Mesenchymal stem cell (in vitro differentiated cells and primary cell): ENCODE results near the gene USH2A. TPM values are rescaled to one million over a fixed set of nuclear protein-coding genes. Genes with fewer than 3 reads are reported as not detected.

ENCODE experiments used
- DNase-seq: peaks from one replicate; pipeline ENCODE4 v3.0.0-alpha.2; 2013
- H2AFZ ChIP-seq: one replicate; pipeline ENCODE4 v1.6.1; 2013; ENCODE audit warnings: low read depth, mild to moderate bottlenecking, control low read depth, inconsistent platforms, low read length, moderate library complexity
- H2AK5ac ChIP-seq: 2 replicates; pipeline ENCODE4 v1.6.1; 2013; ENCODE audit warnings: low read length, moderate library complexity, mild to moderate bottlenecking, inconsistent platforms; ENCODE audit not compliant: severe bottlenecking
- H2BK120ac ChIP-seq: one replicate; pipeline ENCODE4 v1.6.1; 2013; ENCODE audit warnings: low read depth, mild to moderate bottlenecking, inconsistent platforms, low read length, moderate library complexity
- H2BK12ac ChIP-seq, 2 experiments: one replicate each; pipeline ENCODE4 v1.6.1; 2013; ENCODE audit warnings: inconsistent platforms in 2 of 2, low read length in 2 of 2, mild to moderate bottlenecking in 2 of 2, moderate library complexity in 2 of 2, control low read depth in 1 of 2
- H2BK15ac ChIP-seq: one replicate; pipeline ENCODE4 v1.6.1; 2013; ENCODE audit warnings: mild to moderate bottlenecking, low read depth, inconsistent platforms; ENCODE audit not compliant: poor library complexity, severe bottlenecking
- H2BK5ac ChIP-seq: 2 replicates; pipeline ENCODE4 v1.6.1; 2013; ENCODE audit warnings: low read depth, mild to moderate bottlenecking, low read length, control low read depth, inconsistent platforms; ENCODE audit not compliant: poor library complexity, severe bottlenecking
- H3K14ac ChIP-seq, 2 experiments: one replicate each; pipeline ENCODE4 v1.6.1; 2013; ENCODE audit warnings: inconsistent platforms in 2 of 2, low read length in 2 of 2, control low read depth in 1 of 2, mild to moderate bottlenecking in 1 of 2, moderate library complexity in 1 of 2
- H3K18ac ChIP-seq, 2 experiments: one replicate each; pipeline ENCODE4 v1.6.1; 2013; ENCODE audit warnings: inconsistent platforms in 2 of 2, low read length in 2 of 2, control low read depth in 1 of 2, low read depth in 1 of 2, mild to moderate bottlenecking in 1 of 2
- H3K23ac ChIP-seq, 2 experiments: one replicate each; pipeline ENCODE4 v1.6.1; 2013; ENCODE audit warnings: inconsistent platforms in 2 of 2, low read length in 2 of 2, mild to moderate bottlenecking in 2 of 2, moderate library complexity in 2 of 2, control low read depth in 1 of 2
- H3K27ac ChIP-seq: 2 replicates; pipeline ENCODE4 v1.5.1; 2013; ENCODE audit warnings: mild to moderate bottlenecking, moderate library complexity, low read length, control low read depth, inconsistent platforms; ENCODE audit not compliant: poor library complexity, severe bottlenecking
- H3K27me3 ChIP-seq, 2 experiments: 2 replicates each; pipeline versions ENCODE4 v1.6.1 to v1.7.0; 2013; ENCODE audit warnings: low read length in 2 of 2, mild to moderate bottlenecking in 2 of 2, moderate library complexity in 2 of 2, control low read depth in 1 of 2, inconsistent platforms in 1 of 2; ENCODE audit not compliant: control insufficient read depth in 1 of 2, insufficient read depth in 1 of 2
- H3K36me3 ChIP-seq, 2 experiments: 2 replicates each; pipeline versions ENCODE4 v1.6.1 to v1.7.0; 2013; ENCODE audit warnings: low read length in 2 of 2, control low read depth in 1 of 2, inconsistent platforms in 1 of 2, low read depth in 1 of 2, mild to moderate bottlenecking in 1 of 2; ENCODE audit not compliant: insufficient read depth in 2 of 2, control insufficient read depth in 1 of 2
- H3K4ac ChIP-seq, 2 experiments: one replicate each; pipeline ENCODE4 v1.6.1; 2013; ENCODE audit warnings: inconsistent platforms in 2 of 2, low read length in 2 of 2, mild to moderate bottlenecking in 2 of 2, moderate library complexity in 2 of 2, control low read depth in 1 of 2, low read depth in 1 of 2
- H3K4me1 ChIP-seq: 2 replicates; pipeline ENCODE4 v1.6.1; 2013; ENCODE audit warnings: low read depth, low read length, control low read depth; ENCODE audit not compliant: control insufficient read depth, insufficient read depth
- H3K4me2 ChIP-seq: 2 replicates; pipeline ENCODE4 v1.6.1; 2013; ENCODE audit warnings: low read length, mild to moderate bottlenecking, inconsistent platforms; ENCODE audit not compliant: poor library complexity, severe bottlenecking
- H3K4me3 ChIP-seq, 2 experiments: 2 replicates each; pipeline versions ENCODE4 v1.5.1 to v1.7.0; 2013; ENCODE audit warnings: low read length in 2 of 2, mild to moderate bottlenecking in 2 of 2, control low read depth in 1 of 2, low read depth in 1 of 2; ENCODE audit not compliant: insufficient read depth in 1 of 2
- H3K79me1 ChIP-seq: replicated peaks from 2 replicates; pipeline ENCODE4 v1.6.1; 2013; ENCODE audit warnings: mild to moderate bottlenecking, control low read depth, low read length, inconsistent platforms; ENCODE audit not compliant: poor library complexity, severe bottlenecking
- H3K9ac ChIP-seq: 2 replicates; pipeline ENCODE4 v1.7.0; 2013; ENCODE audit warnings: mild to moderate bottlenecking, low read length, moderate library complexity
- H3K9me3 ChIP-seq: 2 replicates; pipeline ENCODE4 v1.7.0; 2013; ENCODE audit warnings: mild to moderate bottlenecking, low read length; ENCODE audit not compliant: control insufficient read depth
- H4K8ac ChIP-seq: one replicate; pipeline ENCODE4 v1.6.1; 2013; ENCODE audit warnings: inconsistent platforms, mild to moderate bottlenecking, low read length, moderate library complexity
- H4K91ac ChIP-seq: one replicate; pipeline ENCODE4 v1.6.1; 2013; ENCODE audit warnings: mild to moderate bottlenecking, low read length, inconsistent platforms
- WGBS: methylation state at CpG from one replicate; pipeline ENCODE4 v1.1.7; 2013; ENCODE audit warnings: mixed read lengths; 5-methylcytosine and 5-hydroxymethylcytosine counted together
- polyA plus RNA-seq, 2 experiments: library from polyadenylated mRNA; stranded (reverse); fragments of 200-250 nt; gene quantifications; one replicate each; pipeline ENCODE4 v1.2.3, GENCODE V29; 2013

The USH2A gene, protein sequence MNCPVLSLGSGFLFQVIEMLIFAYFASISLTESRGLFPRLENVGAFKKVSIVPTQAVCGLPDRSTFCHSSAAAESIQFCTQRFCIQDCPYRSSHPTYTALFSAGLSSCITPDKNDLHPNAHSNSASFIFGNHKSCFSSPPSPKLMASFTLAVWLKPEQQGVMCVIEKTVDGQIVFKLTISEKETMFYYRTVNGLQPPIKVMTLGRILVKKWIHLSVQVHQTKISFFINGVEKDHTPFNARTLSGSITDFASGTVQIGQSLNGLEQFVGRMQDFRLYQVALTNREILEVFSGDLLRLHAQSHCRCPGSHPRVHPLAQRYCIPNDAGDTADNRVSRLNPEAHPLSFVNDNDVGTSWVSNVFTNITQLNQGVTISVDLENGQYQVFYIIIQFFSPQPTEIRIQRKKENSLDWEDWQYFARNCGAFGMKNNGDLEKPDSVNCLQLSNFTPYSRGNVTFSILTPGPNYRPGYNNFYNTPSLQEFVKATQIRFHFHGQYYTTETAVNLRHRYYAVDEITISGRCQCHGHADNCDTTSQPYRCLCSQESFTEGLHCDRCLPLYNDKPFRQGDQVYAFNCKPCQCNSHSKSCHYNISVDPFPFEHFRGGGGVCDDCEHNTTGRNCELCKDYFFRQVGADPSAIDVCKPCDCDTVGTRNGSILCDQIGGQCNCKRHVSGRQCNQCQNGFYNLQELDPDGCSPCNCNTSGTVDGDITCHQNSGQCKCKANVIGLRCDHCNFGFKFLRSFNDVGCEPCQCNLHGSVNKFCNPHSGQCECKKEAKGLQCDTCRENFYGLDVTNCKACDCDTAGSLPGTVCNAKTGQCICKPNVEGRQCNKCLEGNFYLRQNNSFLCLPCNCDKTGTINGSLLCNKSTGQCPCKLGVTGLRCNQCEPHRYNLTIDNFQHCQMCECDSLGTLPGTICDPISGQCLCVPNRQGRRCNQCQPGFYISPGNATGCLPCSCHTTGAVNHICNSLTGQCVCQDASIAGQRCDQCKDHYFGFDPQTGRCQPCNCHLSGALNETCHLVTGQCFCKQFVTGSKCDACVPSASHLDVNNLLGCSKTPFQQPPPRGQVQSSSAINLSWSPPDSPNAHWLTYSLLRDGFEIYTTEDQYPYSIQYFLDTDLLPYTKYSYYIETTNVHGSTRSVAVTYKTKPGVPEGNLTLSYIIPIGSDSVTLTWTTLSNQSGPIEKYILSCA (N-terminal part only)
- not detected for polyA plus RNA-seq (2013, experiment 1 of 2)
- under 0.01 TPM for polyA plus RNA-seq (2013, experiment 2 of 2)

DNA sequence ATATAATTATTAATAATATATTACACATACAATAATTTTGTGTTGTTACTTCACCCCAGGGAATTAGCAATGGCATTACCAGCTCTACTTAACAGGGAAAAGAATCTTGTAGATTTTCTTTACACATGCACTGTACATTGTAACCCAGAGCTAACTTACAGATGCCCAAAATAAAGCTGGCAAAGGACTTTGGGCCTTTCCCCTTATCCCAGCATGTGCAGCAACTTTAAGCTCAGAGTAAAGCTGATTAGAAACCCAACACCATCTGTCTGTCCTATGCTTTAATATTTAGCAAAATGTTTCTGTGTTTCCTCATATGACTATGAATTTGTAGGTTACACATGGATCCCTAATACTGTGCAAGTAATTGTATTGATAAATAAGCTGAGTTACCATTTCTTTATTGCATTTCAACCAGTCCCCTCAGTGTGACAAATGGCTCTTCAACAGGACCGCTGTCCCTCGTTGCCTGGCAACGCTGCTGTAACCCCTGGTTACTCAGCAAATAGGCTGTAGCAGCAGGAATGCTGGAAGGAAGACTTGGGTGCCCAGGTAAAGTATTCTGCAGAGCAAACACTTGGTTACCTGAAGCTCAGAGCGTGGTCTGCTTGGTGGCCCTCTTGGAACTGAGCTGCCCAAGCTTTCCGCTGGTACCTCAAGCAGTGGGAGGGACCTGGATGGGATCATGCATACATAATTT, at the start of gene USH2A:
TSS of gene USH2A (minus strand) at position 628 of the 700 bp plus-strand sequence. CDS start 1,112 bp downstream, outside the sequence.
- Histone ChIP-seq H2BK12ac (no peak within 1 kb of the TSS), H3K4ac (no peak within 1 kb of the TSS), H3K9ac (no peak within 1 kb of the TSS), H3K14ac (no peak within 1 kb of the TSS), H3K27ac (no peak within 1 kb of the TSS), H3K27me3 (no peaks in the 10 kb centered on the region), H3K4me3 (no peak within 1 kb of the TSS), H3K4me2 (no peak within 1 kb of the TSS), H3K23ac (no peak within 1 kb of the TSS), H3K79me1 (no peaks in the 10 kb centered on the region), H3K36me3 (no peaks in the 10 kb centered on the region), H4K91ac (no peak within 1 kb of the TSS), H3K4me1 (no peaks in the 10 kb centered on the region), H2AFZ (no peak within 1 kb of the TSS), H3K9me3 (no peaks in the 10 kb centered on the region), H3K18ac (no peak within 1 kb of the TSS), H2BK120ac (no peak within 1 kb of the TSS), H2BK15ac (no peak within 1 kb of the TSS), H2BK5ac (no peak within 1 kb of the TSS), H4K8ac (no peak within 1 kb of the TSS), H2AK5ac (no peak within 1 kb of the TSS)
- 82% methylated on average over 5 of the region's 5 CpGs for WGBS
- DNase-seq = no peak

DNA sequence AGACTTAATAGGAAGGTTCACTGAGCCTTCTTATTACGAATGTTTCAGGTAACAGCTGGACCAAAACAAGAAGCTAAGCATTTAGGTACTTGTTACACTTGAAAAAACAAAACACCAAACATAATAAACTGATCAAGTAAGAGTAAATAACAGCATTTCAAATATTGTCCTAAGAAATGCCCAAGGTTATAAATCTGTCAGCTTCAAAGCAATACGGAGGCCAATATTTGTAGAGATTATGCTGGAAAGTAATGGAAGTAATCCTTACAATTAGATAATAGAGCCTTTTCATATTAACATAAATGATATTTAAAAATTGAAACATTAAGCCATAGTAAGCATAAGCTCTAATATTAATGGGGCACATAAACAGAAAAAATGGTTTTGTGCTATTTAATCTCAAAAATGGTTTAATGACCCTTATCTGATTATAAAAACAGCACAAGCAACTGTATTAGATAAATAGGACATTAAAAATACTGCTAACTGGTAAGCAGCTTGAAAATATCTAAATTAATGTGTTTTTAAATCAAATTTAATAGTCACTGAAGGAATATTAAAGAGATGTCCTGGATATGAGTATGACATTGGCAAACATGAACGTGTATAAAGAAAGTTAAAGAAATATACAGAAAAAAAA, 43.0 kb upstream of the USH2A start:
- Histone ChIP-seq H3K79me1 (no peaks in the 10 kb centered on the region), H3K27ac (no peak overlapping the region), H2AFZ (no peak overlapping the region), H2BK120ac (no peak overlapping the region), H3K9ac (no peak overlapping the region), H3K14ac (no peak overlapping the region), H3K4me2 (no peak overlapping the region), H3K18ac (no peak overlapping the region), H3K4ac (no peak overlapping the region), H3K27me3 (no peaks in the 10 kb centered on the region), H3K23ac (no peak overlapping the region), H3K4me1 (peaks cover 3% of the 10 kb centered on the region), H4K91ac (no peak overlapping the region), H2BK5ac (no peak overlapping the region), H2BK15ac (no peak overlapping the region), H3K9me3 (no peaks in the 10 kb centered on the region), H2BK12ac (no peak overlapping the region), H3K4me3 (no peak overlapping the region), H4K8ac (no peak overlapping the region), H2AK5ac (no peak overlapping the region), H3K36me3 (no peaks in the 10 kb centered on the region)
- DNase-seq = no peak
- WGBS = no CpG with 5 or more reads among the region's 3 CpGs

DNA sequence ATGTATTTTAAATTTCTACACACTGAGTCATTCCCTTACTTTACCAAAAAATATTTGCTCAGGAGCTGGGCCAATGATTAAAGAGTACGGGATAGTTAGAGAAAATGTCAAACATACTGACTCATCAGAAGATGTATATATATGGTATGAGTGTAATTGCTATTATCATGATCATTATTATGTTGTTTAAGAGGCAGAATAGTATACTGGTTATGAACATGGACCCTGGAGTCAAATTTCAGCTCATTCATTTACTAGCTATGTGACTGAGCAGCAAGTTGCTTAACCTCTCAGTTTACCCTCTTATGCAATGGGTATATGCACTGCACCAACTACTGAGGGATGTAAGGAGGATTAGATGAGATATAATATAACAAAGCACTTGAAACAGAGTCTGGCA, 41.2 kb upstream of the USH2A start:
- H3K4me3 ChIP-seq = no peak overlapping the region
- H3K36me3 ChIP-seq = no peaks in the 10 kb centered on the region
- no peak overlapping the region for H3K18ac ChIP-seq
- H3K27ac ChIP-seq = no peak overlapping the region
- no peaks in the 10 kb centered on the region for H3K79me1 ChIP-seq
- no peak overlapping the region for H3K4ac ChIP-seq
- no peak overlapping the region for H3K14ac ChIP-seq
- no CpG with 5 or more reads among the region's 1 CpG for WGBS
- no peak overlapping the region for H2BK5ac ChIP-seq
- no peak overlapping the region for H4K8ac ChIP-seq
- DNase-seq = peak; percentile 83
- no peak overlapping the region for H2AFZ ChIP-seq
- H3K4me2 ChIP-seq = no peak overlapping the region
- H4K91ac ChIP-seq = no peak overlapping the region
- no peak overlapping the region for H2BK15ac ChIP-seq
- peaks cover 3% of the 10 kb centered on the region for H3K4me1 ChIP-seq
- H3K27me3 ChIP-seq = no peaks in the 10 kb centered on the region
- H2BK12ac ChIP-seq = no peak overlapping the region
- H3K9me3 ChIP-seq = no peaks in the 10 kb centered on the region
- H3K23ac ChIP-seq = no peak overlapping the region
- no peak overlapping the region for H3K9ac ChIP-seq
- no peak overlapping the region for H2BK120ac ChIP-seq
- no peak overlapping the region for H2AK5ac ChIP-seq
